ENCODE data around the gene AOPEP.

Gene AOPEP

DNA sequence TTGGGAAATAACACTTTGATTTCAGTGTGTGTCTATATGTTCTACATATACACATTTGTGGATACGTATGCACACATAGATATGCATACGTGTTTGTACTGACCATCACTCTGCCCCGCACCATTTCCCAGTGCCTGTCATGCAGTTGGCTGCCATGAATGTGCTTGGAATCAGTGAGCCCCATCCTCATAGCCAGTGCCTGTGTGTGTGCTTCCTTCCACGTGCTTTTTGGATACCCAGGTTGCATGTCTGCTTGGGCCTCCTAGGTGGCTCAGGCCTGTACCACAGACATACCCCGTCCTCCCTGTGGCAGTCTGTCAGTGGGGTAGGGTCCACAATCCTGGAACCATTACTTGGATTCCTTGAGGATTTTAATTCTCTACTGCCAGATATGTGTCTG is 347.4 kb downstream of the AOPEP start:
- no peak for DNase-seq

DNA sequence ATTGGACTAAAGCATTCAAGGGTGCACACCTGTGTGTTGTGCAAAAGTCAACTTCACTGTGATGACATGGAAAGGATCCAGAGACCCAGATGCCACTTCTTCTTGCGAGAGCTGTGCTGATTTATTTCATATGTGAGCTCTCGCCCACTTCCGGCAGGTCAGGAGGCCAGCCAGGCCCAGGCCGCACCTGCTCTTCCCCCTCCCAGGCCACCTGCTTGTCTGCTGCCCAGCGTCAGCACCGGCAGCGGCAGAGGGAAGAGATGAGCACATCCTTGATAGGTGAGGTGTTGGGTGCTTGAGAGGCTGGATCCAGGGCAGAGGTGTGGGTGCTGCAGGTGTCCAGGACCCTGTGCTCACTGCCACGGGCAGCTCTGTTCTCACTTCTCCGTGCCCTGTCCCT is 348.1 kb downstream of the AOPEP start:
- no peak for DNase-seq

DNA sequence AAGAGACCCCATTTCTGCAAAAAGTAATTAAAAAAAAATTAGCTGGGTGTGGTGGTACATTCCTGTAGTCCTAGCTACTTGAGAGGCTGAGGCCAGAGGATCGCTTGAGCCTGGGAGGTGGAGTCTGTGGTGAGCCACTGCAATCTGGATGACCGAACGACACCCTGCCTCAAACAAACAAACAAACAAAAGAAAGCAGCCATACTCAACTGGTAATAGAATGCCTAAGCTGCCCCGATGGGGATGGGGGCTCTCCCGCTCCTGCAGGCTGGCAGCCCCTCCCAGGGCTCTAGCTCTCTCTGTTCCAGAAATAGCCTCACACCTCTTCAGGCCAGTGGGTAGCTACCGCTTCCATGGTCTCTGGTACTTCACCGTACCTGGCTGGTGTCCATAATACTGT is 349.2 kb downstream of the AOPEP start:
- no peak for DNase-seq

DNA sequence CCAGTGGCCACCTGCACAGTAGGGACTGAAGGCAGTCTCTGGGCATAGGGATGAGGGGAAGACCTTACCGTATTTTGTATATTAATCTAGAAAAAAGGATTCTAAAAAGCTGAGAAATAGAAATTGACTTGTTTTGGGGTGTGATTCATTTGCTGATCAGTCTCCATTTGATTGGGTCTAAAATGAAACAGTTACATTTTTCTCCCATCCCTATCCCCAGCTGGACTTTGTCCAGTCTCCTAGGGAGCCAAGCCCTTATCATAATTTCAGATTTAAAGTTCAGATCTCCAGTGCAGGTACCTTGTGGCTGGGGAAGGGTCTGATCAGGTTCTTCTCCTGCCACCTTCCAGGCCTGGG is 350.2 kb downstream of the AOPEP start:
- DNase-seq = no peak

DNA sequence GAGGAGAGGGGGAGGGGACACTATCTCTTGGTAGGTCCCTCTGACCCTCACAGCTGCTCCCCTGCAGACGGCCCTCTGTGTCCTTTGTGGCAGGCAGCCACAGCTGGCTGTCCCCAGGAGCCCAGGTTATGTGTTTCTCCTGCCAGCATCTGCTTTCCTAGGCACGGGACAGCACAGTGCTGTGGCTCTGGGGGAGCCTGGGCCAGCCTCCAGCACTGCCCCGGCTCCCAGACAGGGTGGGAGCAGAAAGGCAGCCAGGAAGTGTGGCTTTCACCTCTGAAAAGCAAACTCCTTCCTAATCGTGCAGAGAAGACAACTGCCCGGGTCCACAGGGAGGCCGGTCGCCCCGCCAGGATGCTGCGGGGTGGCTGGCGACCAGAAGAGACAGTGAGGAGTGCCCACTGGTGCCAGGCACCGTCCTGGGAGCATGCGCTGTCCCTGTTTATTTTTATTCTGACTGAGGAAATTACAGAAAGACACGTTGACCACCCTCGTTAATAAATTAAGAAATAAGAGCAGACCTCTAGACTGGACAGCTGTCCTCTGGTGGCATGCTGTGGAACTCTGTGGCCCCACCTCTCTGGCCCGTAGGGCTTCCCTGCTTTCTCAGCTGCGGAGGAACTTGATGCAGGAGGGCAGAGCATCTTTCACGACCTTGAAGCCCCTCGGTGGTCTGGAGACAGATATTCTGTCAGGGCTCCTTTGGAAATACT is 350.7 kb downstream of the AOPEP start:
- no peak for DNase-seq

DNA sequence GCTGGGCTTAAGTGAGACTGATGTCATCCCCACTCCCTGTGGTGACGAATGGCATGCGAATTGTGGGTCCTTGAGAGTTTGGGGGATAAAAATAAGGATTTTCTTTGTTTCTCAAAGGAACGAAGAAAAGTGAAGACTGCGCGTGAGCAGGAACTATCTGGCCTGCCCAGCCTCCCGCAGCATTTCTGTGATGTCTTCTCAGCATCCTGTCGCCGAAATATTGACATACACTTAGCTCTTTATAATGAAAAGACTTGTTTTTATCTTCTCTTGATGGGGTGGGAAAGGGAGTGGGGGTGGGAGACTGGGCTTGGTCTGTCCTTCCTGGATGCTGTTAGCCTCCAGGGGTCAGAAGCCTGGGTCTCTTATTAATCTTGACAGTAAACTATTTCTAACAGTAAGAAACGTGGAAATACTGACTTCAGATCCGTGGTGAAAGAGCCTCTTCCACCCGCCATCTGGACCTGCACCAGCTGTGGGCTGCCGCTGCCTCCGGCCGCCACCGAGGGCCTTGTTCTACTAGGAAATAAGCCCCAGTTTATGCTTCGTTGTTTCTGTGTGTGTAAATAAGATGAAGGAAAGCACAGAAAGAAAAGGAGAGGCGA is 351.4 kb downstream of the AOPEP start:
- DNase-seq = no peak

DNA sequence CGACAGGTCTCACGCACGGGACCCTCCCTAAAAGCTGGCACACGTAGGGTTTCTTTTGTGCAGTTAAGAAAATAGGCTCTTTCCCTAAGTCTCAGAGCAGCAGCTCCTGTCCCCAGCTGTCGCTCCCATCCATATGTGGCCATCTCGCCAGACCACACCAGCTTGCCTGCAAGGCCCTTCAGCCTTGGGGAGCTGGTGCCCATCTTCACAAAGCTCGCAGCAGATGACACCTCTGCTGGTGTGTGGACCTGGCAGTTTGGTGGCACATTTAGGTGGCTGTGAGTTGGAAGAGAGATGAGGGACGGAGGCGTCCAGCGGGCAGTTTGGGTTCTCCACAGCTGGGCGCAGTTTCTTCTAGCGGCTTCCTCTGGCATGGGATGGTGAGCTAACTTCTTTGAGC is 352.0 kb downstream of the AOPEP start:
- DNase-seq = no peak

DNA sequence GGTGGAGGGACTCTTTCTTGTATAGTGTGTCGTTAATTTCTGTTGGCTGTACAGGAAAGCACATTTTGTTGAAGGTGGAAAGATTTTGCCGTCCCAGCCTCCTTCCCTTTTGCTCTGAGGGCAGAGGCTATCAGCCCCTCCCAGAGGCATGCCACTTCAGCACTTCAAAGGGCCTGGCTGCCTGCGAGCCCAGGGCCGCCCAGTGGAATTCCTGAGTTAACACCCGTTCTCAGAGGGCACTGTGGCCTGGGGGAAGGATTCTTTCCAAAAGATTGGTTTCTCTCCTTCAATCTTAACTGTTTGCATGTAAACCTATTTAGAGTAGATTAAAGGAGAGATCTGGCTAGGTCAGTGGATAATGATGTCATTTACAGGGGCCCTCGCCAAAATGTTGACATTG is 352.4 kb downstream of the AOPEP start:
- no peak for DNase-seq

DNA sequence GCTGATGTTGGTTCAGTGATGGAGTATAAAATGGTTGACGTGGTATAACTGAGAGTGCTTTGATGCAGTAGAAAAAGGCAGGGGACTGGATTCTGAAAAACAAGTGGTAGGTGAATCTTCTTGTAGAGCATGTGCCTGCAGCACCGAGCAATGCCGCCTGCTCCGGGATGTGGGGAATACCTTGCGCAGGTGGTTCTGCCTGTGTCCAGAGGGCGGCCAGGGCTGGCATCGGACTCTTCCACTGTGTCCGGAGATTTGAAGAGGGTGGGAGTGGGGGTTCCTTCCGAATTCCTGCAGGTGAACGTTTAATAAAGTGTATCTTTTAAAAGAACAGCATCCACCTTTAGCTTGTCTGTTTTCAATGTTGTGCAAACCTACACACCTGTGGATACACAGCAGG is 353.0 kb downstream of the AOPEP start:
- no peak for DNase-seq

DNA sequence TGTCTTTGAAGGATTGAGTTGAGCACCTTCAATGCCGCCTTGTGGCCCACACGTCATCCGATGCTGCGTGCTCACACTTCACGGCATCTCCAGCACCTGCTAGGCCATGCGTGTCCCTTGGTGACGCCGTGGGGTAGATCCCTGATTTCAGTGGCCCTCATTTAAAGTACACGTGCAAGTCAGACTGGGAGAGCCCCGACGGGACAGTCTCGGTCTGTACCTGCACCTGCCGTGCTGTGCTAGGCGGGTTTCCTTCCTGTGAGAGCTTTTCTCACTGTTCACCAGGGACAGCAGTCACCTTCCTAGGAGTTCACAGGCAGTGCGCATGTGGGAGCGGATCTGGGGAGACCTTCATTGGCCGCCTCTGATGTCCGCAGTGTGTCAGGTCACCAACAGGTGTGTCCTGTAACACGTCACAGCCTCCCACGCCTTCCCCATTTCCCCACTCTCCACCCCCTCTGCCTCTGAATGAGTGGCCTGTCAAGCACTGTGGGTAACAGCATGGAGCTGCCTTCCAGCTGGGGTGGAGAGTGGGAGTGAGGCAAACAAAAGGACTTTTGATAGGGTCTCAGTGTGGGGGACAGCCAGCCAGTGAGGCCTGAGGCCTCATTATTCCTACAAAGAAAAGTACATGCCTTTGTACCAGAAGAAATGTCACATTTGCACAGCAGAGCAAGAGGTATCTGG is 354.6 kb downstream of the AOPEP start:
- DNase-seq = no peak

DNA sequence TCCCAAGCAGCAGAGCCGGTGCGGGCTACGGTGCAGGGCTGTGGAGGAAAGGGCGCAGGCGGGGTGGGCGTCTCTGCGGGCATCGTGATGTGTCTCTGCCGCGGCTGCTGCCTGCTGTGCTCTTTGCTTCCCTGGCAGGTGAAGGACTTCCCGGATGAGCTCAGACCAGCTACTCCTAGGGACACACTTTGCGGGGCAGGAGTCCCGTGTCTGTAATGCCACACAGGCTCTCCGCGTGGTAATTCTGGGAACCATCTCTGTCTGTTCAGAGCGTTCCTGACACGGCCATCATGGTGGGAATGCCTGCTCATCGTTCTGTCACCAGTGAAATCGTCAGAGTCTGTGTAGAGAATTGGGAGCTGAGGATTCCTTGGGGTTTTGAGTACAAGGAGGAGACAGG is 355.5 kb downstream of the AOPEP start:
- no peak for DNase-seq

DNA sequence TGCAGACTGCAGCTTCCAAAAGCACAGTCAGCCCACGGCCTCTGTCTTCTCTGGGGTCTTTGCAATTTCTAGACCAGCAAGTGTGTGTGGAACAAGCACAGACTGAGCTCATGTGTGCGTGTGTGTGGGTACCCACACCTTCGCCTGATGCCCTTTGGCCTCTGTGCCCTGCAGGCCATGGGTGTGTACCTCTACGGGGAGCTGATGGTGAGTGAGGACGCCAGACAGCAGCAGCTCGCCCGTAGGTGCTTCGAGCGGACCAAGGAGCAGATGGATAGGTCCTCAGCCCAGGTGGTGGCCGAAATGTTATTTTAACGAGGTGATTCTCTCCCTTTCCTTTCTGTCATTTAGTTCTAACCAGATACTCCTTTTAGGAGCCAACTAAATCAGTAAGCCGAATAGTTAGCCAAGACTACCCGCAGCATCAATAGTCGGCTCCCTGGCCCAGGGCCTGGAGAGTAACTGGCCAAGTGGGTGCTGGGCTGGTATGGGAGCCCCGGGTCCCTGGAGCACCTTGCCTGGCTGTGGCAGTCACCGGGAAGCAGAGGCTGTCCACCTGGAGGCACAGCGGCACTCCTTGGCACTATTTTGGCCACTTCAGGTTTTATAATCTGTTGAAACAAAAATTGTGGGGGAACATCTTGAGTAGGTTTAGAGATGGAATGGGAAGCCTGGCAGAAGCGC is 356.0 kb downstream of the AOPEP start:
- DNase-seq = no peak

DNA sequence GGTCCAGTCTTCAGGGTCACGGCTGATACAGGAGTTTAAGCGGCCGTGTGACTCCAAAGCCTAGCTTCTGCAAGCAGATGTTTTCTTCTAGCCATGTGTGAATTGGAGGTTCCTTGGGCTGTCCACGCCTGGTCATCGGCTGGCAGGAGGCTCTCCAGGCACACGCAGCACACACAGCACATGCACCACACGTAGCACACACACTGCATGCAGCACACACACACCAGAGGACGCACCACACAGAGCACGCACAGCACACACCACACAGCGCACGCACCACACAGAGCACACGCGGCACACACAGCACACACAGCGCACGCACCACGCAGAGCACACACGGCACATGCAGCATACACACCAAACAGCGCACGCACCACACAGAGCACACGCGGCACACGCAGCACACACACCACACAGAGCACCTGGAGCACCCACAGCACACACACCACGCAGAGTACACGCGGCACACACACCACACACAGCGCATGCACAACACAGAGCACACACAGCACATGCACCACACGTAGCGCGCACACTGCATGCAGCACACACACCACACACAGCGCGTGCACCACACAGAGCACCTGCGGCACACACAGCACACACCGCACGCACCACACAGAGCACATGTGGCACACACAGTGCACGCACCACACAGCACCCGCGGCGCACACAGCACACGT is 356.7 kb downstream of the AOPEP start:
- no peak for DNase-seq

DNA sequence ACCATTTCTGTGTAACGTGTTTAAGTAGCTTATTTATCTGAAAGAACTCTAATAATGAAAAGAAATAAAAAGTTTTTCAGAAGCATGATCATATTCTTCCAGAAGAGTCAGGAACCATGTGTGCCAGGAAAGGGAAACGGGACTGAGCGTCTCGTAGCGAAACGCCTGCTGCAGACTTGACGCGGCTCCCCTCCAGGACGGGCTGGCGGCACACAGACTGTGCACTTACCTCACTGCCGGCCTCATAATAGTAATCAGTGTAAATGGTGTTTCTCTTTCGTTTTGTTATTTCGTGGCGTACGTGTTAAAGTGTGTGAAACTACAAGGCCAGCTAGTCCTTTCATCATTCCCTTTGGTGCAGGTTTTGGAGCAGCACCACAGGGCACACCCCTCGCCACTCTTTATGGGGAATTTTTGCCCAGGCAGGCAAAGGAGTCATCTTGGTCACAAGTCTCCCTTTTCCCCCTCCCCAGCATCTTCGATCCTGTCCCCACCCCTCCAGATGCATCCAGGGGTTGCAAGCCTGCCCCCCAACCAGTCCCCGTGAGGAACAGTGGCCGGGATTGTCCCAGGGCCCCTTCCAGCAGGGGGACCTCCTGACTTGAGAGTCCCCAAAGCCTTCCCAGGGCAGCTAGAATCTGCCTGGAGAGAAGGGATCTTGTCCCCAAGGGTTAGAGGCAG is 357.9 kb downstream of the AOPEP start:
- DNase-seq = no peak

DNA sequence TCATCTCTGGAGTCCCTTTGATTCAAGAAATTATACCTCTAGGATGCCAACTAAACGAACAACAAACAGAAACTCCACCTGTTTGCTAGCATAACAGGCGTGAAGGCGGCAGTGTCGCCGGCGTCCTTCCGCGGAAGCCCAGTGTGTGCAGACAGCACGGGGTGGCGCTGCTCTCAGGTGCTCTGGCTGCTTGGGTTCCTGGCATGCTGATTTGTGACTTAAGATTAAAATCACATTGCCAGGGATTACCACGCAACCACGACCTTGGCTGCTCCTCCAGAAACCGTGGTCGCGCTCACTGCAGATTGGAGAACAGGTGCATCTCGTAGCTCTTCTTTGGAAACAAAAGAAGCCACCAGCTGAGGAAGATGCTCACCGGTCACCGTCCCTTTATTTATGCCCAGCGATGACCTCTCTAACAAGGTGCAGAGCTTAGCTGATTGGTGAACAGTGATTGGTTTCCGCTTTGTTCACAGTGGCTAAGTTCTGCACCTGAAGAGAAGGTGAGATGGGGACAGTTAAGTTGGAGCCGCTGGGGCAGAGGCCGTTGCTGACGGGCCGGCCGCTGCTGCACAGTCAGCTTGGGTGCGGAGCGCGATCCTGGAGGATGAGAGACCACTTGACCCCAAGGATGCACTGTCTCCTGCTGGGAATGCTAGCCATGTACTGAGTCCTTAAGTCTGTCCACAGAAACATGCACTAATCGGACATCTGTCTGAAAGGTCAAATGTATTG is 358.7 kb downstream of the AOPEP start:
- no peak for DNase-seq

DNA sequence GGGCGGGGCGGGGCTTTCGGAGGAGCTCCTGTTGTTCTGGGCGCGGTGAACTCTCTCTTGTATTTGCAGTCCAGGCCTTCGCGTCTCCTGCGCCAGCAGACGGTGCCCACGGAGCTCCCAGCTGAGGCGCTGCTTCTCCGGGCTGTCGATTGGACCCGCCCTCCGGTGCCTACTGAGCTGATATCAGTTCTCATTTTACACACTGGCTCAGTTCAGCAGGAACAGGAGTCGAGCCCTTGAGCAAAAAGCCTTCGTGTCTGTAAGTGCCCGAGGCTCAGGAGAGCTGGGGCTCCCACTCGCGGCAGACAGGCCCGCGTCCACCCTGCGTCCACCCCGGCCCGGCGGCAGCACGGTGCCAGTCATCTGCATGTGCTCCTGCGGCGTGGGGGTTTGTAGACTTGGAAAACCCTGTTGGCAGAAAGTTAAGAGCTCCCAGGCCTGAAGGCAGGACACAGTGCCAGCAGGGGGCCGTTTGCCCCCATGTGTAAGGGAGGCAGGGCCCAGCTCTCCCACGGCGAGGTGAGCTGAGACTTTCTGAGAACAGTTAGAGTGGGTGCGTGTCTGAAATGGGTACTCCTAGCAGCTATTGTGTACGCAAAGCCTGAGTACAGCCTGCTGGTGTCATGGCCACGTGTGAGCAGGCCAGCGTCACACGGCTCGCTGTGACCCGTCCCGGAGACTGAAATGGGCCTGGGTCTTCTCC is 359.5 kb downstream of the AOPEP start:
- no peak for DNase-seq

DNA sequence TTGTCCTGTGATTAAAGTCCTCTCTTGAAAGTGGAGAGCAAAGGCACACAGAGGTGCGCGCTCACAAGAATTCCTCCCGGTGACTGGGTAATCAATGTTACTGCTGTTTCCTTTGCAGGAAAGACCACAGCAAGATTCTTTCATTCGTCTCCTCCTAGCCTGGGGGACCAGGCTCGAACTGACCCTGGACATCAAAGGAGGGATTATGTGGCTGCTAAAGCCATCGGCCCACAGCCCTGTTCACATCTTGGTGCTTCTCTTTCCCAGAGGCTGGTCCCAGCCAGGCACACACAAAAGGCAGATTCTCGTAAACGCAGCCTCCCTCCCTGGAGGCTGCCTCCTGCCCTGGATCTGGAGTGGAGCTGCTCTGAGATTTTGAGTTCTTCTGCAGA is 360.1 kb downstream of the AOPEP start:
- no peak for DNase-seq

DNA sequence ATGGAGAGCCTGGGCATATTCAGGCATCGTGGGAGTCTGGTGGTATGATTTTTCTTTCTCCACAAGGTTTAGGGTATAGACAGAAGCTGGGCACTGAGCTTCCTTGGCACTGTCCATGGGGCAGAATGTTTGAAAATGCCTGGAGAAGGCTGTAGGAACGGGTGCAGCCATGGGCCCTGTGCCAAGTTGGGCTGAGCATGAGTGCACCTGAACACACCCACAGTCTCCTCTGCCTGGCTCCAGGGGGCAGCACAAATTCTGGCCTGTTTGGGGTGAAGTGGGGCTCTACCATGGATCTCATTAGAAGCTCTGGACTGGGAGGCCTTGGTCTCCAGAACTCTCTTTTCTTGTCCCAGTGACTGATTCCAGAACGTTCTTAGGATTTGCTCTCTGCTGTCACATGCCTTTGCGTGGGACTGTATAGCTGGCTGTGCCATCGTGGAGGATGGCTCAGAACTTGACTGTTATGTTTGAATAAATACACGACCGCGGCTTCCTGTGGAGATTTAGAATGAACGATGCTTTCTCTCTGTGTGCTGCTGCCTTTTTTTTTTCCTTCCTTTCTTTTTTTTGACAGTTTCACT is 361.3 kb downstream of the AOPEP start:
- DNase-seq = no peak

DNA sequence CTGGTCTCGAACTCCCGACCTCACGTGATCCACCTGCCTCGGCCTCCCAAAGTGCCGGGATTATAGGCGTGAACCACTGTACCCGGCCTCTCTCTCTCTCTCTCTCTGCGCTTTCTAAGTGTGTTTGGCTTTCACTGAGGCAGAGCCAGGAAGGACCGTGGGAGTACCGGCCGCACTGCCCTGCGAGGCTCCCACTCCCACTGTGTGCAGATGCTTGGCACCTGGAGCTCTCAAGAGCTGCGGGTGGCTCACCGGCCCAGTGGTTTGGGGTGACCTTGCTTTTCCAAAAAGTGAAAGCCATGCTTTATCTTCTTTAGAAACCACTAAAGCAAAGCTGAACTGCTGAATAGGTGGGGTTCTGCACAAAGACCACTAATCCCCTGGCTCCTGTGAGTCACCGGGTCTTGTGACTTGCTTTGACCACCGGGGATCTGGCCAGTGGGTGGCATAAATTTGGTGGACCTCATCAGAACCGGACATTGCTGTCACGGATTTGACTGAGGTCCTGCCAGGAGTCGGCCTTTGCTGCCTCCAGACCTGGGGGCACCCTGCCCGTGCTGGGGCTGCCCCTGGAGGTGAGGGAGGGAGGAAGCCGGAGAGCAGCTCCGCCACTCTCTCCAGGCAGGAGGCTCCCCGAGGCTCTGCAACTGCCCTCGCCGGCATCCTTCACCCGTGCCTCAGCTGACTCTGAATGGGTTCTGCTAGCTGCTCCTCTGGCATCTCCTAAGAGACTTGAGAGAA is 362.1 kb downstream of the AOPEP start:
- no peak for DNase-seq
